ENCODE data around the gene CLDN19. TPM values are rescaled to one million over a fixed set of nuclear protein-coding genes. Genes with fewer than 3 reads are reported as not detected.
A peak's percentile ranks its signal among the peaks of the same experiment; 100 is the strongest.

The CLDN19 gene
- total RNA-seq, 1 donor from 2014 or later, result 7.8 TPM

DNA sequence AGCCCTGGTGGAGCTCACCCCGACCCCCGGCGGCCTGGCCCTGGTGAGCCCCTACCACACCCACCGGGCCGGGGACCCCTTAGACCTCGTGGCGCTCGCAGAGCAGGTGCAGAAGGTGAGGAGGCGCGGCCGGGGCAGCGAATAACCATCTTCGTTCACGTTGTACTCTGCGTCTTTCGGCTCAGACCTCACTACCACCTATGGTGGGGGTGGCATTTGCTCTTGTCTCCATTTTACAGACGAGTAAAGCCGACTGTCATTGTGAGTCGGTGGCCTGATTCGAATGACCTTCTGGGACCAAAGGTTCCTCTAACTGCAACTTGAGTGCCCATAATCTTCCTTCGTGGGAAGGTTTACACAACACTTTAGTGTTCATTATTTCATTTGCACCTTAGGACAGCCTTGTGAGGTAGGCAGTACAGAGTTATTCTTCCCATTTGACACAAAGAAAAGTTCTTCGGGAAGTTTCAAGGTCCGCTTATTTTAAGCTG, 27.5 kb upstream of the CLDN19 start:
- no peak for DNase-seq (ENCODE audit: low spot score, unreplicated experiment)
- H3K36me3 Mint-ChIP-seq (ENCODE audit: insufficient read depth), result peaks cover 11% of the 10 kb centered on the region
- H3K27me3 Mint-ChIP-seq, result no peaks in the 10 kb centered on the region
- H3K4me3 Mint-ChIP-seq (ENCODE audit: low read depth), result no peak overlapping the region
- TF ChIP-seq, protein P1, sequence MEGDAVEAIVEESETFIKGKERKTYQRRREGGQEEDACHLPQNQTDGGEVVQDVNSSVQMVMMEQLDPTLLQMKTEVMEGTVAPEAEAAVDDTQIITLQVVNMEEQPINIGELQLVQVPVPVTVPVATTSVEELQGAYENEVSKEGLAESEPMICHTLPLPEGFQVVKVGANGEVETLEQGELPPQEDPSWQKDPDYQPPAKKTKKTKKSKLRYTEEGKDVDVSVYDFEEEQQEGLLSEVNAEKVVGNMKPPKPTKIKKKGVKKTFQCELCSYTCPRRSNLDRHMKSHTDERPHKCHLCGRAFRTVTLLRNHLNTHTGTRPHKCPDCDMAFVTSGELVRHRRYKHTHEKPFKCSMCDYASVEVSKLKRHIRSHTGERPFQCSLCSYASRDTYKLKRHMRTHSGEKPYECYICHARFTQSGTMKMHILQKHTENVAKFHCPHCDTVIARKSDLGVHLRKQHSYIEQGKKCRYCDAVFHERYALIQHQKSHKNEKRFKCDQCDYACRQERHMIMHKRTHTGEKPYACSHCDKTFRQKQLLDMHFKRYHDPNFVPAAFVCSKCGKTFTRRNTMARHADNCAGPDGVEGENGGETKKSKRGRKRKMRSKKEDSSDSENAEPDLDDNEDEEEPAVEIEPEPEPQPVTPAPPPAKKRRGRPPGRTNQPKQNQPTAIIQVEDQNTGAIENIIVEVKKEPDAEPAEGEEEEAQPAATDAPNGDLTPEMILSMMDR (IDR thresholded peaks at IDR 0.05; ENCODE audit: unreplicated experiment), result no peak
- H3K27ac Mint-ChIP-seq, result peak overlapping the region; percentile 96
- H3K9me3 Mint-ChIP-seq (ENCODE audit: low read depth), result no peaks in the 10 kb centered on the region
- peaks cover 9% of the 10 kb centered on the region for H3K4me1 Mint-ChIP-seq (ENCODE audit: low read depth)

DNA sequence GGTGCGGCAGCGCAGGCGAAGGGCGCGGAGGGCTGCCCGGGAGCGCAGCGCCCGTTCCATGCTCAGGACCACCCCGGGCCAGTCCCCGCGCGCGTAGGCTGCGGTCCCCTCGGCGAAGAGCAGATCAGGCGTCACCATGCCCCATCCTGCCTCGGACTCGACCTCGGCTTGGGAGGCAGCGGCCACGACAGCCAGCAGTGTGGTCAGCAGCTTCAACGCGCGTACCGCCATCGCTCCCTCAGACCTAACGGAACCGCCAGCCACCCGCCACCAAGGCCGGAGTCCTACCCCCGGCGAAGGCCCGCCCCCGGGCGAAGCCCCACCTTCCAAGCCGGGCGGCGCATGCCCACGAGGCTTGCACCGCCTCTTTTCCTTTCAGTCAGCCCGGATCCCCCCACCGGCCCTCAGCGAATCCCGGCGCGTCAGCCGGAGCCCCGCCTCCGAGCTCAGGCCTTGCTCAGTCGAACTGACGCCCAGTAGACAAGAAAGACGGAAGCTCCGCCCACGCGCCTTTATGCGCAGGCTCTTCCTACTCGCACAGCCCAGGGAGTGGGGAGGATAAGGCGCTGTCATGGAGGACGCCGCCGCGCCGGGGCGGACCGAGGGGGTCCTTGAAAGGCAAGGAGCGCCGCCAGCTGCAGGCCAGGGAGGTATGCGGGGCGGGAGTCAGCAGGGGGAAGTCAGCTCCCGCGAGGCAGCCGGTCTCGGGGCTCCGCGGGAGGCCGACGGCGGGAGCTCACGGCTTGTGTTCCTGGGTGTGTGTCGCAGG, 26.9 kb upstream of the CLDN19 start, which contains the start of the genes C1orf50 and P3H1:
TSS of gene C1orf50 (plus strand) at position 509 of the 769 bp plus-strand sequence. CDS start at position 572, 63 bp downstream.
TSS of gene P3H1 (minus strand) at position 288 of the 769 bp plus-strand sequence. CDS start at position 231, 57 bp downstream.
- H3K9me3 Mint-ChIP-seq (ENCODE audit: low read depth), result no peaks in the 10 kb centered on the region
- H3K27me3 Mint-ChIP-seq, result no peaks in the 10 kb centered on the region
- H3K36me3 Mint-ChIP-seq (ENCODE audit: insufficient read depth), result peaks cover 8% of the 10 kb centered on the region
- peak; percentile 99 for DNase-seq (ENCODE audit: low spot score, unreplicated experiment)
- TF ChIP-seq, protein P1 (IDR thresholded peaks at IDR 0.05; ENCODE audit: unreplicated experiment), result no peak
- H3K27ac Mint-ChIP-seq, result peak within 1 kb of the TSS; percentile 96
- no peak within 1 kb of the TSS for H3K4me3 Mint-ChIP-seq (ENCODE audit: low read depth)
- peaks cover 9% of the 10 kb centered on the region for H3K4me1 Mint-ChIP-seq (ENCODE audit: low read depth)

DNA sequence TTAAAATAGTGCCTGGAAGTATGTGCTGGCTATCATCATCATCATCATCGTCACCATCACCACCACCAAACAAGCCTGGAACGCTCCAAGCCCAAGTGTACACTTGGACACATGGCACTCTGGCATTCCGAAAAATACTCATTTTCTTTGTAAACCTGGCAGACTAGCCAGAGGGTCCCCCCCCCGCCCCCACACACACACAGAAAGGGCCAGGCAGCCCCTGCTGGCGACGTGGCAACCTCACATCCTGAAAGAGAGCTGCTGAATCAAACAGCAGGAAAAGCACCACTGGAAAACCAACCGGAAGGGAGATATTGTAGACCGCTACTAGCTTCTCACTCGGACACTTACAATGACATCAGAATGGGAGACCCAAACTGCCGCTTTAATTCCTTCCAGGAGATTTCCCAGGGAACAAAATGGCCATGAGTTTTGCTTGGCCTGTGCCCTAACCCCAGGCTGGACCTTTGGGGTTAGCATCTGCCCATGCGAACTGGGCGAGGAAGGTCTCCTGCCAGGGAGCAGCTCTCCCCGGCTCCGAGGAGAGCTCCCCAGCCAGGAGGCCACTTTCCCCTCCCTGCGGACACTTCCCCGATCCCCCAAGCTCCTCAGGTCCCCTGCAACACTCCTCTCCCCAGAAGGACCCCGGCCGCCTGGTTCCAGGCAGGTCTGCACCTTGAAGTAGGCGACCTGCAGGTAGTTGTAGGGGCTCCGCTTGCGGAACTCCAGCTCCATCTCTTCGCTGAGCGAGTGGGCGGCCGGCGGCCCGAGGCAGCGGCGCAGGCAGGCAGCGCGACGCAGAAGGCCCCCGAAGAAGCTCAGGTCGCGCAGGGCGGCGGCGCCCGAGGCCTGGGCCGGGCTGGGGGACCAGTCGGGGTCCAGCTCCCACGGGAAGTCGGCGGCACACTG, 26.1 kb upstream of the CLDN19 start:
- Mint-ChIP-seq H3K9me3 (ENCODE audit: low read depth) (no peaks in the 10 kb centered on the region), H3K4me3 (ENCODE audit: low read depth) (no peak overlapping the region)
- no peak for DNase-seq (ENCODE audit: low spot score, unreplicated experiment)

DNA sequence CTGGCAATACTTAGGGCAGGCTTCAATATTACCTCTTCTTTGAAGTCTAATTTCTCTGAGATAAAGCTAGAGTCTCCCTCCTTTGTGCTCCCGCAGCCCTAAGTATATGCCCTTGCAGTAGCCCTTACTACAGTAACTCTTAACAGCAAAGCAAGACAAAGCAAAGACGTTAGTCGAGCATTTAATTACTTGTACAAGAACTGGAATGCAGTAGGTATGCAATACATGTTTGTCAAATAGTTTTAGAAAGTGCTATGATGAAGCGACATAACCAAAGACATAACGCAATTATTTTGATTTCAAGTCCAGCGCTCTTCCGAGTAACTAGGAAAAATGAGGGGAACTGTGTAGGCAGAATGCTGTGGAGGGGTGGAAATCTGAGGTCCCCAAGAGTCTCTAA, 25.2 kb upstream of the CLDN19 start:
- Mint-ChIP-seq H3K27me3 (no peaks in the 10 kb centered on the region), H3K9me3 (ENCODE audit: low read depth) (no peaks in the 10 kb centered on the region), H3K4me1 (ENCODE audit: low read depth) (peaks cover 9% of the 10 kb centered on the region), H3K27ac (no peak overlapping the region), H3K4me3 (ENCODE audit: low read depth) (no peak overlapping the region), H3K36me3 (ENCODE audit: insufficient read depth) (peaks cover 4% of the 10 kb centered on the region)
- TF ChIP-seq, protein P1 (IDR thresholded peaks at IDR 0.05; ENCODE audit: unreplicated experiment), result no peak
- DNase-seq (ENCODE audit: low spot score, unreplicated experiment), result no peak

More for the DNA sequence above, 26.1 kb upstream of the CLDN19 start:
- Mint-ChIP-seq H3K36me3 (ENCODE audit: insufficient read depth) (peaks cover 7% of the 10 kb centered on the region), H3K4me1 (ENCODE audit: low read depth) (peaks cover 9% of the 10 kb centered on the region), H3K27me3 (no peaks in the 10 kb centered on the region), H3K27ac (no peak overlapping the region)
- TF ChIP-seq, protein P1 (IDR thresholded peaks at IDR 0.05; ENCODE audit: unreplicated experiment), result peak; percentile 53

DNA sequence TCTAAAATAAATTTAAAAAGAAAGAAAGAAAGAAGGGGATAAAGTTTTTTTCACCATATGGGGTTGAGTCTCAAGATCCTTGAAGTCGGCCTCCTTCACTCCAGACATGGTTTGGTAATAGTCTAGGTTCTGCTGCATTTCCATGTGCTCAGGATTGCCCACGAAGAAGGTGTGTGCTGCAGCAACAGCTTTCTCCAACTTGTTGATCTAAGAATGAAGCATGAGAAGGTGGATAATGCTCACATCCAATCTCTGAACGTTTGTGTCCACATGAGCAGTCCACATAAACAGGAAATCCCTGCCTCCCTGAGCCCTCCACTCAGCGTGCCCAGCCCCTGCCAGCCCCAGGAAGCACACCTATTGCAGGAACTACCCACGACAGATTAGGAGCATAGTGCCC, 22.2 kb upstream of the CLDN19 start:
- no peaks in the 10 kb centered on the region for H3K27me3 Mint-ChIP-seq
- H3K27ac Mint-ChIP-seq, result no peak overlapping the region
- no peaks in the 10 kb centered on the region for H3K9me3 Mint-ChIP-seq (ENCODE audit: low read depth)

More for the DNA sequence above, 22.2 kb upstream of the CLDN19 start:
- no peak overlapping the region for H3K4me3 Mint-ChIP-seq (ENCODE audit: low read depth)
- DNase-seq (ENCODE audit: low spot score, unreplicated experiment), result no peak
- peaks cover 2% of the 10 kb centered on the region for H3K36me3 Mint-ChIP-seq (ENCODE audit: insufficient read depth)
- TF ChIP-seq, protein P1 (IDR thresholded peaks at IDR 0.05; ENCODE audit: unreplicated experiment), result no peak
- no peaks in the 10 kb centered on the region for H3K4me1 Mint-ChIP-seq (ENCODE audit: low read depth)
